CD4-positive, alpha-beta T cell treated with Interferon alpha-2 for 1 hour (primary cell): ENCODE results near the gene PCDHGA8.
"Not testable (repeated sequence)": the region's sequence is repeated elsewhere in the genome, so short reads cannot be mapped to it uniquely, and the experiment has no call there.

Experiments
- DNase-seq, 2 donors: peaks; one replicate each; pipeline ENCODE4 v3.0.0-alpha.2; 2020 to 2022

PCDHGA8 gene

DNA sequence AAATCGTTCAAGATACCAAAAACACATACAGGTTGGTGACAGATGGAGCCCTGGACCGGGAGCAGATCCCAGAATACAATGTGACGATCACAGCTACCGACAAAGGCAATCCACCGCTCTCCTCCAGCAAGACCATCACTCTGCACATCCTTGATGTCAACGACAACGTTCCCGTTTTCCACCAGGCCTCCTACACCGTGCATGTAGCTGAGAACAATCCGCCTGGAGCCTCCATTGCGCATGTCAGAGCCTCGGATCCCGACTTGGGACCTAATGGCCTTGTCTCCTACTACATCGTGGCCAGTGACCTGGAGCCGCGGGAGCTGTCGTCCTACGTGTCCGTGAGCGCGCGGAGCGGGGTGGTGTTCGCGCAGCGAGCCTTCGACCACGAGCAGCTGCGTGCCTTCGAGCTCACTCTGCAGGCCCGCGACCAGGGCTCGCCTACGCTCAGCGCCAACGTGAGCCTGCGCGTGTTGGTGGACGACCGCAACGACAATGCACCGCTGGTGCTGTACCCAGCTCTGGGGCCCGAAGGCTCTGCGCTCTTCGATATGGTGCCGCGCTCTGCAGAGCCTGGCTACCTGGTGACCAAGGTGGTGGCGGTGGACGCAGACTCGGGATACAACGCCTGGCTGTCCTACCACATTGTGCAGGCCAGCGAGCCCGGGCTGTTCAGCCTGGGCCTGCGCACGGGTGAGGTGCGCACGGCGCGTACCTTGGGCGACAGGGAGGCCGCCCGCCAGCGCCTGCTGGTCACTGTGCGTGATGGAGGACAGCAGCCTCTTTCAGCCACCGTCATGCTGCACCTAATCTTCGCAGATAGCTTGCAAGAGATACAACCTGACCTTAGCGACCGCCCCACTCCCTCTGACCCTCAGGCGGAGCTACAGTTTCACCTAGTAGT lies 20.6 kb upstream of the PCDHGA8 start:
- DNase-seq: no peak

GRCh38 chr5:141373673-141374317 lies 18.6 kb upstream of the PCDHGA8 start, which contains the start of gene PCDHGA6:
Gene PCDHGA6 (plus strand): TSS chr5:141373891. CDS start chr5:141374084, 193 bp downstream.
- DNase-seq: peak in 1 of 2 donors; percentile 21

- DNase-seq: no peak
Measured at GRCh38 chr5:141374627-141375026, 17.8 kb upstream of the PCDHGA8 start.

- not testable (repeated sequence) for DNase-seq
Measured at GRCh38 chr5:141375444-141376155, 16.8 kb upstream of the PCDHGA8 start.

DNA sequence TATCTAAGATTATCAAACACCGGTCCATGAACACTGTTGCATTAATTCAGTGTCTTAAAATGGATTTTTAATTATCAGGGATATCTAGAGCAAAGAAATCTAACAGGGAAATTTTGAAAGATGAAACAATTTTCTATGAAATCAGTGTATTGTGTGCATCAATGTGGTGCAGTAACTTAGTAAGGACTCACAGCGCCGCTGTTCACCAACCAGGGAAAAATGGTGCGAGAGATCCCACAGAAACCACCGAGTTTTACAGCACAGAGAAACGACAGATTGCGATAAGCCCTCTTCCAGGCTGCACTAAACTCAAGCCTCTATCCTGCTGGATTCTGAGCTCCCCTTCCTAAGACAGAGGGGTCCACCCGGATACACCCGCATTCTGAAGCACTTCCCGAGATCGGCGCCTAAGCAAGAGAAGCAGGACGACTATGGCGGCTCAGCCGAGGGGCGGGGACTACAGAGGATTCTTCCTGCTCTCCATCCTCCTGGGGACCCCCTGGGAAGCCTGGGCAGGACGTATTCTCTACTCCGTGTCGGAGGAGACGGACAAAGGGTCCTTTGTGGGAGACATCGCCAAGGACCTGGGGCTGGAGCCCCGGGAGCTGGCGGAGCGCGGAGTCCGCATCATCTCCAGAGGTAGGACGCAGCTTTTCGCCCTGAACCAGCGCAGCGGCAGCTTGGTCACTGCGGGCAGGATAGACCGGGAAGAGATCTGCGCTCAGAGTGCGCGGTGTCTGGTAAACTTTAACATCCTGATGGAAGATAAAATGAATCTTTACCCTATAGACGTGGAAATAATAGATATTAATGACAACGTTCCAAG lies 9.8 kb upstream of the PCDHGA8 start, which contains the start of gene PCDHGA7:
TSS of gene PCDHGA7 (plus strand) at position 274 of the 826 bp plus-strand sequence. CDS start at position 432, 158 bp downstream.
- DNase-seq: no peak

GRCh38 chr5:141383345-141383744 lies 9.1 kb upstream of the PCDHGA8 start:
- DNase-seq: no peak

DNA sequence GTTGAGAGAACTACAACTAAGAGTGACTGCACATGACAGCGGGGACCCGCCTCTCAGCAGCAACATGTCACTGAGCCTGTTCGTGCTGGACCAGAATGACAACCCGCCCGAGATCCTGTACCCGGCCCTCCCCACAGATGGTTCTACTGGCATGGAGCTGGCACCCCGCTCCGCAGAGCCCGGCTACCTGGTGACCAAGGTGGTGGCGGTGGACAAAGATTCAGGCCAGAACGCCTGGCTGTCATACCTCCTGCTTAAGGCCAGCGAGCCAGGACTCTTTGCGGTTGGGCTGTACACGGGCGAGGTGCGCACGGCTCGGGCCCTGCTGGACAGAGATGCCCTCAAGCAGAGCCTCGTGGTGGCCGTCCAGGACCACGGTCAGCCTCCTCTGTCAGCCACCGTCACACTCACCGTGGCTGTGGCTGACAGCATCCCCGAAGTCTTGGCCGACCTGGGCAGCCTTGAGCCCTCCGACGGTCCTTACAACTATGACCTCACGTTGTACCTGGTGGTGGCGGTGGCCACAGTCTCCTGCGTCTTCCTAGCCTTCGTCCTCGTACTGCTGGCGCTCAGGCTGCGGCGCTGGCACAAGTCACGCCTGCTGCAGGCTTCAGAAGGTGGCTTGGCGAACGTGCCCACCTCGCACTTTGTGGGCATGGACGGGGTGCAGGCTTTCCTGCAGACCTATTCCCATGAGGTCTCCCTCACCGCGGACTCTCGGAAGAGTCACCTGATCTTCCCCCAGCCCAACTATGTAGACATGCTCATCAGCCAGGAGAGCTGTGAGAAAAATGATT lies 7.8 kb upstream of the PCDHGA8 start:
- no peak for DNase-seq

DNA sequence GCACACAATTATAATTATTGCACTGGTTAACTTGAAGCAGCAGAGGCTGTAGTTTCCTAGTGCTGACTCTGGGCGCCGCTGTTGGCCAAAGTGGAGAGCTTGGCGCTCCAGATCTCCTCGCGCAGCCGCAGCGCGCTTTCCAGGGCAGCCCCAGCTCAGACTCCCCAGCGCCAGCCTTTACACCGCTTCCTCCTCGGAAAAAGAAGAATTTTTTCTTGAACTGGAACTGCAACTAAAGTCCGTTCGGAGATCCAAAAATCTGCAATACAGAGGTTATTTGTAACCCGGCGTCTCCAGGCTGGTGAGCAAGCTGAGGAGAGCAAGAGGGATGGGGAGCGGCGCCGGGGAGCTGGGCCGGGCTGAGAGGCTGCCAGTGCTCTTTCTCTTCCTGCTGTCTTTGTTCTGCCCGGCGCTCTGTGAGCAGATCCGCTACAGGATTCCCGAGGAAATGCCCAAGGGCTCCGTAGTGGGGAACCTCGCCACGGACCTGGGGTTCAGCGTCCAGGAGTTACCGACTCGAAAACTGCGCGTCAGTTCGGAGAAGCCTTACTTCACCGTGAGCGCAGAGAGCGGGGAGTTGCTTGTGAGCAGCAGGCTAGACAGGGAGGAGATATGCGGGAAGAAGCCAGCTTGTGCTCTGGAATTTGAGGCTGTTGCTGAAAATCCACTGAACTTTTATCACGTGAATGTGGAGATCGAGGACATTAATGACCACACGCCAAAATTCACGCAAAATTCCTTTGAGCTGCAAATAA lies 4.7 kb upstream of the PCDHGA8 start, which contains the start of gene PCDHGB4:
TSS of gene PCDHGB4 (plus strand) at position 142 of the 755 bp plus-strand sequence. CDS start at position 329, 187 bp downstream.
- peak in 1 of 2 donors; percentile 33 for DNase-seq

DNA sequence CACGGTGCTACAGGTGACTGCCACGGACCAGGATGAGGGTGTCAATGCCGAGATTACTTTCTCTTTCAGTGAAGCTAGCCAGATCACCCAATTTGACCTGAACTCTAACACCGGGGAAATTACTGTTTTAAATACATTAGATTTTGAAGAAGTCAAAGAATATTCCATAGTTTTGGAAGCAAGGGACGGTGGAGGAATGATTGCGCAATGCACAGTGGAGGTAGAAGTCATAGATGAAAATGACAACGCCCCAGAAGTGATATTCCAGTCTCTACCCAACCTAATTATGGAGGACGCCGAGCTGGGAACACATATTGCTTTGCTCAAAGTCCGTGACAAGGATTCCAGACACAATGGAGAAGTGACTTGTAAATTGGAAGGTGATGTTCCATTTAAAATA lies 3.8 kb upstream of the PCDHGA8 start:
- no peak for DNase-seq

GRCh38 chr5:141389153-141390042 lies 3.0 kb upstream of the PCDHGA8 start:
- DNase-seq: no peak

GRCh38 chr5:141393267-141393666 lies 834 bp downstream of the PCDHGA8 start:
- no peak for DNase-seq

DNA sequence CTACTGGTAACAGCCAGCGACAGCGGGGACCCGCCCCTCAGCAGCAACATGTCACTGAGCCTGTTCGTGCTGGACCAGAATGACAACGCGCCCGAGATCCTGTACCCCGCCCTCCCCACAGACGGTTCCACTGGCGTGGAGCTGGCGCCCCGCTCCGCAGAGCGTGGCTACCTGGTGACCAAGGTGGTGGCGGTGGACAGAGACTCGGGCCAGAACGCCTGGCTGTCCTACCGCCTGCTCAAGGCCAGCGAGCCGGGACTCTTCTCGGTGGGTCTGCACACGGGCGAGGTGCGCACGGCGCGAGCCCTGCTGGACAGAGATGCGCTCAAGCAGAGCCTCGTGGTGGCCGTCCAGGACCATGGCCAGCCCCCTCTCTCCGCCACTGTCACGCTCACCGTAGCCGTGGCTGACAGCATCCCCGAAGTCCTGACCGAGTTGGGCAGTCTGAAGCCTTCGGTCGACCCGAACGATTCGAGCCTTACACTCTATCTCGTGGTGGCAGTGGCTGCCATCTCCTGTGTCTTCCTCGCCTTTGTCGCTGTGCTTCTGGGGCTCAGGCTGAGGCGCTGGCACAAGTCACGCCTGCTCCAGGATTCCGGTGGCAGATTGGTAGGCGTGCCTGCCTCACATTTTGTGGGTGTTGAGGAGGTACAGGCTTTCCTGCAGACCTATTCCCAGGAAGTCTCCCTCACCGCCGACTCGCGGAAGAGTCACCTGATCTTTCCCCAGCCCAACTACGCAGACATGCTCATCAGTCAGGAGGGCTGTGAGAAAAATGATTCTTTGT lies 2.2 kb downstream of the PCDHGA8 start:
- not testable (repeated sequence) for DNase-seq

- peak; percentile 29 to 52 for DNase-seq
Measured at GRCh38 chr5:141397756-141398551, 5.5 kb downstream of the PCDHGA8 start, which contains the start of gene PCDHGB5. Gene PCDHGB5 (plus strand): TSS chr5:141397947. CDS start chr5:141398128, 181 bp downstream.

- no peak for DNase-seq
Measured at GRCh38 chr5:141398608-141399007, 6.2 kb downstream of the PCDHGA8 start.

DNA sequence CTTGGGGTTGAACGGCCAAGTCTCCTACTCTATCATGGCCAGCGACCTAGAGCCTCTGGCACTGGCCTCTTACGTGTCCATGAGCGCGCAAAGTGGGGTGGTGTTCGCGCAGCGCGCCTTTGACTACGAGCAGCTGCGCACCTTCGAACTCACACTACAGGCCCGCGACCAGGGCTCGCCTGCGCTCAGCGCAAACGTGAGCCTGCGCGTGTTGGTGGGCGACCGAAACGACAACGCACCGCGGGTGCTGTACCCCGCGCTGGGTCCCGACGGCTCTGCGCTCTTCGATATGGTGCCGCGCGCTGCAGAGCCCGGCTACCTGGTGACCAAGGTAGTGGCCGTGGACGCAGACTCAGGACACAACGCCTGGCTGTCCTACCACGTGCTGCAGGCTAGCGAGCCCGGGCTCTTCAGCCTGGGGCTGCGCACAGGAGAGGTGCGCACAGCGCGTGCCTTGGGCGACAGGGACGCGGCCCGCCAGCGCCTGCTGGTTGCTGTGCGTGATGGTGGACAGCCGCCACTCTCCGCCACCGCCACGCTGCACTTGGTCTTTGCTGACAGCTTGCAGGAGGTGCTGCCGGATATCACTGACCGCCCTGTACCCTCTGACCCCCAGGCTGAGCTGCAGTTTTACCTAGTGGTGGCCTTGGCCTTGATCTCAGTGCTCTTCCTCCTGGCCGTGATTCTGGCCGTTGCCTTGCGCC lies 7.3 kb downstream of the PCDHGA8 start:
- DNase-seq: no peak

DNA sequence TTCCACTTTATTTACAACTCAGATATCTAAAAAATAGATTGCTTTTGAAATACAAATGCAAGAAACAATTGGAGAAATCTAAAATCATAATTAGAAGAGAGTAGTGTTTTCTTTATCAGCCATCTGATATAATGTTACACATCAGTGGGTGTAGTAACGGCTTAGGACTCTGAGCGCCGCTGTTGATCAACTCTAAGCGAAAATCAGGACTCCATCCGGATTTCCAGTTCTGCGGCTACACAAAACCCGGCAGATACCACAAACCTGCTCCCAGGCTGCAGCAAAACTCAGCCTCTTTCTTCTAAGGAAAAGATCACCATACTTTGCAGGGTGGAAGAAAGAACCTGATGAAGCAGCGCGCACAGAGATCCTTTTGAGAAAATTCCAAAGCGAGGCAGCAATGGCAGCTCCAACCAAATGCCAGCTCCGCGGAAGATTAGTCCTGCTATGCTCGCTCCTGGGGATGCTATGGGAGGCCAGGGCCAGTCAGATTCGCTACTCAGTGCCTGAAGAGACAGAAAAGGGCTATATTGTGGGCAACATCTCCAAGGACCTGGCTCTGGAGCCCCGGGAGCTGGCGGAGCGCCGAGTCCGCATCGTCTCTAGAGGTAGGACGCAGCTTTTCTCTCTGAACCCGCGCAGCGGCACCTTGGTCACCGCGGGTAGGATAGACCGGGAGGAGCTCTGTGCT lies 10.3 kb downstream of the PCDHGA8 start, which contains the start of gene PCDHGA9:
TSS of gene PCDHGA9 (plus strand) at position 226 of the 691 bp plus-strand sequence. CDS start at position 401, 175 bp downstream.
- peak in 1 of 2 donors; percentile 31 for DNase-seq
